IMR-90 (cell line): ENCODE results near the gene VMAC.

ENCODE experiments used
- BHLHE40 ChIP-seq: fragments of 150-350 bp; IDR thresholded peaks from 2 replicates; pipeline ENCODE4 v1.6.1; 2016; ENCODE audit warnings: mild to moderate bottlenecking, low read depth, low read length
- CTCF ChIP-seq: conservative IDR thresholded peaks from 2 replicates; pipeline ENCODE4 v1.5.1; 2012; ENCODE audit warnings: mild to moderate bottlenecking, low read depth, low read length, improper control_type of control experiment
- FOS ChIP-seq: fragments of 150-350 bp; IDR thresholded peaks from 2 replicates; pipeline ENCODE4 v1.6.1; 2016; ENCODE audit warnings: low read depth, low read length
- MAFK ChIP-seq: IDR thresholded peaks from 2 replicates; pipeline ENCODE4 v1.6.1; 2012; ENCODE audit warnings: low read depth, low read length, improper control_type of control experiment
- MXI1 ChIP-seq: IDR thresholded peaks from 2 replicates; pipeline ENCODE4 v1.6.1; 2012; ENCODE audit warnings: low read depth, mild to moderate bottlenecking, low read length, moderate library complexity, borderline replicate concordance
- POLR2A ChIP-seq: IDR thresholded peaks from 2 replicates; pipeline ENCODE4 v1.6.1; 2012; ENCODE audit warnings: mild to moderate bottlenecking, low read depth, low read length

GRCh38 chr19:5955636-5955935, 50.9 kb downstream of the VMAC start:
- no peak for TF ChIP-seq CTCF
- TF ChIP-seq MXI1: no peak
- TF ChIP-seq BHLHE40: no peak
- TF ChIP-seq MAFK: no peak
- no peak for TF ChIP-seq POLR2A
- TF ChIP-seq FOS: no peak
